Activated CD4-positive, CD25-positive, alpha-beta regulatory T cell treated with anti-CD3 and anti-CD28 coated beads, Interleukin-2, amount 50 U/mL, for 72 hours (primary cell): Measurements from ENCODE around the gene APOL3.
"Not testable (repeated sequence)": the region's sequence is repeated elsewhere in the genome, so short reads cannot be mapped to it uniquely, and the experiment has no call there.

Source experiments
- DNase-seq: peaks from one replicate; pipeline ENCODE4 v3.0.0; 2021

APOL3 gene

GRCh38 chr22:36131907-36132306, 28.6 kb downstream of the APOL3 start:
- DNase-seq, result no peak

- no peak for DNase-seq
These were observed 30.8 kb downstream of the APOL3 start for GRCh38 chr22:36129486-36130388.

DNA sequence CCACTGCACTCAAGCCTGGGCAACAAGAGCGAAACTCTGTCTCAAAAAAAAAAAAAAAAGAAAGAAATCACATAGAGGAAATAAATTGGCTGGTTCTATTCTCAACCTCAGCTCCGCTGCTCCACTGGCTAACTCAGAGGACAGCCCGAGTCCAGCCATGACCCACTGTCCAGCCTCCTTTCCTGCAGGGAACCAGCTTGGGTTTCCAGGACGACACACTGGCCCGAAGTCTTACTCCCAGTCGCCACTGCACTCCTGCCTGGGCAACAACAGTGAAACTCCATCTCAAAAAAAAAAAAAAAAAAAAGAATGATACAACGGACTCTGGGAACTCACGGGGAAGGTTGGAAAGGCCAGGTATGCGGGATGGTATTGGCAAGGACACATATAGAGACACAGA, 31.5 kb downstream of the APOL3 start:
- DNase-seq, result no peak

DNA sequence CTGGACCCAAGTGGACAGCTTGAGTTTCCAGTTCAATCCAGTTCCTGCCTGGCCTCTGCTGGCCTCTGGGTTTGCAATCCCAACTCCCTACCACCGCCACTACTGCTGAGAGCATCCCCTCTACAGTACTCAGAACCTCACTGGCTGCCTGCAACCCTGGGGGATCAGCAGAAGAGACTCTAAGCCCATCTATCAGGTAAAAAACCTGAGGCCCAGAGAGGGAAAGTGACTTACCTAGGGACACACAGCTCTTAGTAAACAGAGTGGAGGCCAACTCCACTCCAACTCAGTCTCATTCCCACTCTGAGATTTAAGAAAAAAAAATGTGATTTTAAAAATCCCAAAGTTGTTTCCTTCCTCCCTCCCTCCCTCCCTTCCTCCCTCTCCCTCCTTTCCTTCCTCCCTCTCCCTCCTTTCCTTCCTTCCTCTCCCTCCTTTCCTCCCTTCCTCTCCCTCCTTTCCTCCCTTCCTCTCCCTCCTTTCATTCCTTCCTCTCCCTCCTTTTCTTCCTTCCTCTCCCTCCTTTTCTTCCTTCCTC, 34.5 kb downstream of the APOL3 start:
- no peak for DNase-seq

DNA sequence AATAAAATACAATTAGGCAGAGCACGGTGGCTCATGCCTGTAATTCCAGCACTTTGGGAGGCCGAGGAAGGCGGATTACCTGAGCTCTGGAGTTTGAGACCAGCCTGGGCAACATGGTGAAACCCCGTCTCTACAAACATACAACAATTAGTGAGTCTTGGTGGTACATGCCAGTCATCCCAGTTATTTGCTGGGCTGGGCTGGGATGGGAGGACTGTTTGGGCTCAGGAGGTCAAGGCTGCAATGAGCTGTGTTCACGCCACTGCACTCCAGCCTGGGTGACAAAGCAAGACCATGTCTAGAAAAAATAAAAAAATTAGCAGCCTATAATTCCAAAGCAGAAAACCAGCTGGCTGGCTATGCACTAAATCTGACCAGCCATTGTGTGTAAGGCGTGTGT, 35.1 kb downstream of the APOL3 start:
- no peak for DNase-seq

GRCh38 chr22:36124666-36125065, 35.9 kb downstream of the APOL3 start:
- no peak for DNase-seq

DNA sequence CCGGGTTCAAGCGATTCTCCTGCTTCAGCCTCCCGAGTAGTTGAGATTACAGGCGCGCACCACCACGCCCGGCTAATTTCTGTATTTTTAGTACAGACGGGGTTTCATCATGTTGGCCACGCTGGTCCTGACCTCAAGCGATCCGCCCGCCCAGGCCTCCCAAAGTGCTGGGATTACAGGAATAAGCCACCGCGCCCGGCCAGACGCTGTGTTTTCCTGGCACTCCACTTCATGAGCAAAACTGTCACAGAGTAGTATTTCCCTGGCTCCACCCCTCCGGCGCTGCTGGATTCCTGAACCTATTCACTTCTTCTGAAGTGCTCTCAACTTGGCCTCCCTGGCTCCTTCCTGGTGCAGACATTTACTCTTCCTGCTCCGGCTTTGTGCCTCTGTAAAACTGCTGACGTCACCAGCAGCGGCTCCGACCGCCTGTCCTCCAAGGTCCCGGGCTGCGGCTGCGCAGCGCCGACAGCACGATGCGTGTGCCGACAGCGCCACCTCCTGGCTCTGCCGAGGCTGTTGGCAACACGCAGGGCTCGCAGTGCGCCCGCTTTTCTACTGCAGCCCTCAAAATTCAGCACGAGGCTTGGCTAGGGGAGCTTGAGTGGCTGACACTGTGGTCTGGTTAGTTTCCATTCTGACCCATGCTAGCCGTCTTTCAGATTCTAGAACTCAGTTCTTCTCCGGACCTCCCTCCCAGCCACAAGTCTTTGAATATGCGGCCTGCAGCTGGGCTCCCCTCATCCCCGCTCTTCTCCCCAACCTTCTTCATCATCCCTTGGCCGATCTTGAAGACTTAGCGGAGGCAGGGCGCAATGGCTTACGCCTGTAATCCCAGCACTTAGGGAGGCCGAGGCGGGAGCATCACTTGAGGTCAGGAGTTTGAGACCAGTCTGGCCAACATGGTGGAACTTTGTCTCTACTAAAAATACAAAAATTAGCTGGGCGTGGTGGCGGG, 36.6 kb downstream of the APOL3 start:
- peak; percentile 92 for DNase-seq

- DNase-seq, result not testable (repeated sequence)
These were observed 39.8 kb downstream of the APOL3 start for GRCh38 chr22:36120621-36121351.

GRCh38 chr22:36117053-36117554, 43.5 kb downstream of the APOL3 start:
- no peak for DNase-seq

GRCh38 chr22:36116127-36116526, 44.4 kb downstream of the APOL3 start:
- DNase-seq, result no peak

GRCh38 chr22:36113121-36113520, 47.4 kb downstream of the APOL3 start:
- no peak for DNase-seq

DNA sequence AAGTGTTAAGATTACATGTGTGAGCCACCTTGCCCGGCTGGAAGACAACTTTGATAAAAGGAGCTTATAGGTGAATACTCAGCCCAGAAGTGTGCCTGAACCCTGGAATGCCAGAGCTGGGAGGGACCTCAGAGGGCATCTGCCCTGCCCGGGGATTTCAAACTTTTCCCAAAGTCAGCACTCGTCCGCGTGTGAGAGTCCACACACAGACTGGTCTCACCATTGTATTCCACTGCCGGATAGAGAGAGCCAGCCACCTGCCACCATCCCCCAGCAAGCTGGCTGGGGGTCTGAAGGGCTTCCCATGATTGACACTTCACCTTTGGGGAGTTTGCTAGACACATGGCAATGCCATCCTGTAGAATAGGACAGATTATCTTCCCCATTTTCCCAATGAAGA, 49.2 kb downstream of the APOL3 start:
- no peak for DNase-seq

DNA sequence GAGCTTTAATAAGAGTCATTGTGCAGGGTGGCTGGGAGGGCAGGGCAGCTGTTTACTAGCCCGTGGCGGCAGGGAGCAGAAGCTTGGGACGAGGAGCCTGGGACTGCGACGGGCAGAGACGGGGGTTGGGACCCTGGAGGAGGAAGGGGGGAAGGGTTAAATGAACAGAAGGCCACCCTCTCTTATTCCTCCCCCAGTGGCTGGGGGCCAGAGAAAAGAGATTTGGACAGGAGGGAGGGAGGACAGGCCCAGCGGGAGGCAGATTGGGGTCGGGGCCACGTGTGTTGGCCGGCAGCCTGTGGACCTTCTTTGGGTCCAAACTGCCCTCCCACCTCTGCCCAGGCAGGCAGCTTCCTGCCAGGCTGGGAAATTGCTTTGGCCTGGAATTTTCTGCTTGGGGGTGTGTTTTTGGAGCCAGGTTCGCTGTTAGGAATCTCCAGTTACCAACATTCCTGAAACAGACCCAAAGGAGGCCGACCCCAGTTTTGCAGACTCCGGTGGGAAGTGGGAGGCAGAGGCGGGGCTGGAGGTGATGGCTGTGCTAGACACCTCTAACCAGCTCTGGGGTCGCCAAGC, 50.2 kb downstream of the APOL3 start:
- no peak for DNase-seq

DNA sequence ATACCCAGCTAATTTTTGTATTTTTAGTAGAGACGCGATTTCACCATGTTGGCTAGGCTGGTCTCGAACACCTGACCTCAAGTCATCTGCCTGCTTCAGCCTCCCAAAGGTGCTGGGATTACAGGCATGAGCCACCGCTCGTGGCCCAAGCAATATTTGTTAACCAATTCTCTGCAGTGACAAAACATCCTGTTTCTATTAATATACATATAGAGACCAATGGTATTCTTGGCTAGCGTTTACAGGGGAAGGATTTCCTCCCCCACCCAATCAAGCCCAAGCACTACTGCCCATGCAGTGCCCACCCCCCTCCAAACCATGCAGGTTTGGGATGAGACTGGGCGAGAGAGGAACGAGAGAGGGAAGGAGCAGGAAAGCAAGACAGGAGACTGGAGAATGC, 53.1 kb downstream of the APOL3 start:
- no peak for DNase-seq

DNA sequence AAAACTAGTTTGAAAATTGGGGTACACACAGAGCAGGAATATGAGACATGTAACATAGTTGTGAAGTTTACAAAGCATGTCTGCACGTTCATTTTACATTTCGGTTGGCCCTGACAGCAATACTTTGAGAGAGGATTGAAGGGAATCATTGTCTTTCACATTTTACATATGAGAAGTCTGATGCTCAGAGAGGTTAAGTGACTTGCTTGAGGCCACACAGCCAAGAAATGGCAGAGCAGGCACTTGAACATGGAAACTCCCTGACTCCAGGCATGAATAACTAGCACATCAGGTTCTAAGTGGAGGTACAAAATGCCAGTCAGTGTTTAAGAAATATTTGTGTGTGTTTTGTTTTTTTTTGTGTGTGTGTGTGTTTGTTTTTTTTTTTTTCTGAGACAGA, 53.6 kb downstream of the APOL3 start:
- DNase-seq, result no peak

DNA sequence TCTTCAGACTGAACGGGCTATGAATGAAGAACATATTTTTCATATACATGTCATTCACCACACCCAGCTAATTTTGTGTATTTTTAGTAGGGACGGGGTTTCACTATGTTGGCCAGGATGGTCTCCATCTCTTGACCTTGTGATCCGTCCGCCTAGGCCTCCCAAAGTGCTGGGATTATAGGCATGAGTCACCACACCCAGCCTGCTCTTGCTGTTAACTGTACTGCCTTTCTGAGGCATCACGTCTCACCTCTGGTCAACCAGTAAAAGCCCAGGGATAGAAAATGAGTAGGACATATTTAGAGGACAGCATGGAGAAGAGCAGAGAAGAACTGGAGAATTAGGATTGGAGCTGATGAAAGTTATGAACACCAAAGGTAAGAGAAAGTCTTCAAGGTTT, 55.6 kb downstream of the APOL3 start:
- no peak for DNase-seq

DNA sequence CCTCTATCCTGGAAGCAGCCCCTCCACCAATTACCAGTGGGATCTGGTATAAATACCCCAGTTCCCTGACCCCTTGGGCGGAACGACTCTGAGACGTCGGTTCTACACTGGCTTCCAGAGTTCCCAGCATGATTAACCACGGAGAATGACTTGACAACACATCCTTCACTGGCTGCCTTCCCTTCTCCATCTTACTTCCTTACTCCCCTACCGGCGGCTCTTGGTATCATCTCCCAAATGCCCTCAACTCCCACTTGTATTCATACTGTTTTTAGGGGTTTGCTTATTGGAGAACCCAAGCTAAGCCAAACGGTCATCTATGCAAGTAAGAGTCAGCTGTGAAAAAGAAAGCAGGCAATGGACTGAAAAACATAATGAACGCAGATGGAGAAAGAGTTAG, 56.1 kb downstream of the APOL3 start:
- DNase-seq, result no peak

DNA sequence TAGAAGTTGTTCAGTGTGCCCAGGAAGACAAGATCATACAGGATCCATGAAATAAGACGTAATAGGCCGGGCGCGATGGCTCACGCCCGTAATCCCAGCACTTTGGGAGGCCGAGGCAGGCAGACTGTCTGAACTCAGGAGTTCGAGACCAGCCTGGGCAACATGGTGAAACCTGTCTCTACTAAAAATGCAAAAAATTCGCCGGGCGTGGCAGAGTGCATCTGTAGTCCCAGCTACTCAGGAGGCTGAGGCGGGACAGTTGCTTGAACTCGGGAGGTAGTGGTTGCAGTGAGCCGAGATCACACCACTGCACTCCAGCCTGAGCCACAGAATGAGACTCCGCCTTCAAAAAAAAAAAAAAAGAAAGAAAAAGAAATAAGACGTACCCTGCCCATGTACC, 56.7 kb downstream of the APOL3 start:
- no peak for DNase-seq

GRCh38 chr22:36102995-36103394, 57.6 kb downstream of the APOL3 start:
- DNase-seq, result no peak

- DNase-seq, result no peak
These were observed 58.8 kb downstream of the APOL3 start for GRCh38 chr22:36101756-36102155.

GRCh38 chr22:36100908-36101307, 59.6 kb downstream of the APOL3 start:
- DNase-seq, result not testable (repeated sequence)

- no peak for DNase-seq
These were observed 60.3 kb downstream of the APOL3 start for GRCh38 chr22:36100134-36100824.
